NB4 (cell line): ENCODE results near the gene SLC39A1.

Experiments used
- CTCF ChIP-seq: IDR thresholded peaks from one replicate; pipeline ENCODE4 v1.5.1; 2012; ENCODE audit warnings: low read depth, low read length
- MAX ChIP-seq: IDR thresholded peaks from 2 replicates; pipeline ENCODE4 v1.6.1; 2011; ENCODE audit warnings: low read depth, low read length
- MYC ChIP-seq: IDR thresholded peaks from 2 replicates; pipeline ENCODE4 v1.6.1; 2011; ENCODE audit warnings: low read depth, low read length
- POLR2A ChIP-seq: IDR thresholded peaks from 2 replicates; pipeline ENCODE4 v1.6.1; 2011; ENCODE audit warnings: mild to moderate bottlenecking; ENCODE audit not compliant: insufficient read length; ENCODE audit errors: extremely low read depth

DNA sequence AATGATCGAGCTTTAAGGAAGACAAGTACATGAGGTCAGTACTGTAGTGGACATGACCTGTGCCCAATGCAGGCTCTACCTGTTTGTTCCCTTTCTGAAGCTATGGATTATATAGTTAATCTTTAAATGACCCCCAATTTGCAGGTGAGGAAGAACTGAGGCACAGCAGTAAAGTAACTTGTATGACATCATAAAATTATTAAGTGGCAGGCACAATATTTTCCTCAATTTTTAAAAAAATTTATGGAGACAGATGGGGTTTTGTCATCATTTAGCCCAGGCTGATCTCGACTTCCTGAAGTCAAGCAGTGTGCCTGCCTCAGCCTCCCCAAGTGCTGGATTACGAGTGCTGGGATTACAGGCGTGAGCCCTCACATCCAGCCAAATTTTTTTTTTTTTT lies 36.9 kb downstream of the SLC39A1 start:
- TF ChIP-seq CTCF (no peak), POLR2A (no peak), MAX (no peak), MYC (no peak)
